ENCODE results near the gene RASSF8. TPM values are rescaled to one million over a fixed set of nuclear protein-coding genes. Genes with fewer than 3 reads are reported as not detected.

The RASSF8 gene
- polyA plus RNA-seq, 1 donor (not counting 4 experiments of a cell fraction or from before 2014, with no cell fraction given): 10.5 TPM

GRCh38 chr12:26026713-26027112 lies 68.2 kb downstream of the RASSF8 start:
- Histone ChIP-seq H3K27ac (ENCODE audit: control insufficient read depth, insufficient read depth, low read length) (no peak overlapping the region), H3K27me3 (ENCODE audit: control insufficient read depth, extremely low read depth, insufficient read depth, low read length) (no peaks in the 10 kb centered on the region), H3K36me3 (ENCODE audit: control insufficient read depth in 2 of 2, extremely low read depth in 1 of 2, insufficient read depth in 2 of 2, low read length in 2 of 2) (no peaks in the 10 kb centered on the region), H3K9ac (ENCODE audit: control insufficient read depth, extremely low read depth, insufficient read depth, low read length) (no peak overlapping the region), H3K4me2 (ENCODE audit: control insufficient read depth, extremely low read depth, insufficient read depth, low read depth, low read length) (no peak overlapping the region), H3K79me2 (ENCODE audit: control insufficient read depth, insufficient read depth, low read length) (no peaks in the 10 kb centered on the region), H3K9me1 (ENCODE audit: control insufficient read depth, extremely low read depth, insufficient read depth, low read length) (no peaks in the 10 kb centered on the region), H3K9me3 (ENCODE audit: control insufficient read depth, low read depth, low read length) (no peaks in the 10 kb centered on the region), H4K20me1 (ENCODE audit: control insufficient read depth, extremely low read depth, insufficient read depth, low read length) (no peaks in the 10 kb centered on the region), H3K4me1 (ENCODE audit: control insufficient read depth, extremely low read depth, insufficient read depth, low read length) (no peaks in the 10 kb centered on the region), H2AFZ (ENCODE audit: control insufficient read depth, low read length) (no peak overlapping the region), H3K4me3 (ENCODE audit: control insufficient read depth in 2 of 3, extremely low read depth in 1 of 3, insufficient read depth in 2 of 3, low read depth in 1 of 3, low read length in 3 of 3) (no peak overlapping the region)
- dilution Hi-C loops (cut with MboI; ENCODE audit: extremely low pct_ligation_motif_present, low sequenced_read_pairs): no loop called here
- DNase-seq (ENCODE audit: low read depth, low spot score) (no peak), FAIRE-seq (no peak)
- TF ChIP-seq, protein P1, sequence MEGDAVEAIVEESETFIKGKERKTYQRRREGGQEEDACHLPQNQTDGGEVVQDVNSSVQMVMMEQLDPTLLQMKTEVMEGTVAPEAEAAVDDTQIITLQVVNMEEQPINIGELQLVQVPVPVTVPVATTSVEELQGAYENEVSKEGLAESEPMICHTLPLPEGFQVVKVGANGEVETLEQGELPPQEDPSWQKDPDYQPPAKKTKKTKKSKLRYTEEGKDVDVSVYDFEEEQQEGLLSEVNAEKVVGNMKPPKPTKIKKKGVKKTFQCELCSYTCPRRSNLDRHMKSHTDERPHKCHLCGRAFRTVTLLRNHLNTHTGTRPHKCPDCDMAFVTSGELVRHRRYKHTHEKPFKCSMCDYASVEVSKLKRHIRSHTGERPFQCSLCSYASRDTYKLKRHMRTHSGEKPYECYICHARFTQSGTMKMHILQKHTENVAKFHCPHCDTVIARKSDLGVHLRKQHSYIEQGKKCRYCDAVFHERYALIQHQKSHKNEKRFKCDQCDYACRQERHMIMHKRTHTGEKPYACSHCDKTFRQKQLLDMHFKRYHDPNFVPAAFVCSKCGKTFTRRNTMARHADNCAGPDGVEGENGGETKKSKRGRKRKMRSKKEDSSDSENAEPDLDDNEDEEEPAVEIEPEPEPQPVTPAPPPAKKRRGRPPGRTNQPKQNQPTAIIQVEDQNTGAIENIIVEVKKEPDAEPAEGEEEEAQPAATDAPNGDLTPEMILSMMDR (optimal IDR thresholded peaks at IDR 0.05 in 1 of 3, IDR thresholded peaks at IDR 0.05 in 1 of 3, conservative IDR thresholded peaks at IDR 0.05 in 1 of 3; ENCODE audit: extremely low read depth in 1 of 3, insufficient read depth in 2 of 3, low read length in 3 of 3): no peak
- no peak for TF ChIP-seq EZH2 (IDR thresholded peaks at IDR 0.05; ENCODE audit: low read length)

GRCh38 chr12:26027401-26027800 lies 68.9 kb downstream of the RASSF8 start:
- H3K36me3 ChIP-seq (ENCODE audit: control insufficient read depth in 2 of 2, extremely low read depth in 1 of 2, insufficient read depth in 2 of 2, low read length in 2 of 2): no peaks in the 10 kb centered on the region

More at GRCh38 chr12:26027401-26027800, 68.9 kb downstream of the RASSF8 start:
- H3K9me1 ChIP-seq (ENCODE audit: control insufficient read depth, extremely low read depth, insufficient read depth, low read length): no peaks in the 10 kb centered on the region
- no peaks in the 10 kb centered on the region for H3K9me3 ChIP-seq (ENCODE audit: control insufficient read depth, low read depth, low read length)
- H2AFZ ChIP-seq (ENCODE audit: control insufficient read depth, low read length): no peak overlapping the region
- no peaks in the 10 kb centered on the region for H3K79me2 ChIP-seq (ENCODE audit: control insufficient read depth, insufficient read depth, low read length)
- FAIRE-seq (no peak), DNase-seq (ENCODE audit: low read depth, low spot score) (no peak)
- no peaks in the 10 kb centered on the region for H4K20me1 ChIP-seq (ENCODE audit: control insufficient read depth, extremely low read depth, insufficient read depth, low read length)
- no peak overlapping the region for H3K4me3 ChIP-seq (ENCODE audit: control insufficient read depth in 2 of 3, extremely low read depth in 1 of 3, insufficient read depth in 2 of 3, low read depth in 1 of 3, low read length in 3 of 3)
- no peaks in the 10 kb centered on the region for H3K4me1 ChIP-seq (ENCODE audit: control insufficient read depth, extremely low read depth, insufficient read depth, low read length)
- H3K4me2 ChIP-seq (ENCODE audit: control insufficient read depth, extremely low read depth, insufficient read depth, low read depth, low read length): no peak overlapping the region
- dilution Hi-C loops (cut with MboI; ENCODE audit: extremely low pct_ligation_motif_present, low sequenced_read_pairs): no loop called here
- H3K27me3 ChIP-seq (ENCODE audit: control insufficient read depth, extremely low read depth, insufficient read depth, low read length): no peaks in the 10 kb centered on the region
- TF ChIP-seq, protein P1 (optimal IDR thresholded peaks at IDR 0.05 in 1 of 3, IDR thresholded peaks at IDR 0.05 in 1 of 3, conservative IDR thresholded peaks at IDR 0.05 in 1 of 3; ENCODE audit: extremely low read depth in 1 of 3, insufficient read depth in 2 of 3, low read length in 3 of 3): no peak
- TF ChIP-seq EZH2 (IDR thresholded peaks at IDR 0.05; ENCODE audit: low read length): no peak
- no peak overlapping the region for H3K9ac ChIP-seq (ENCODE audit: control insufficient read depth, extremely low read depth, insufficient read depth, low read length)
- no peak overlapping the region for H3K27ac ChIP-seq (ENCODE audit: control insufficient read depth, insufficient read depth, low read length)

Measured in keratinocyte (primary cell).